Measurements from ENCODE around the gene NECAB2.

Gene NECAB2

GRCh38 chr16:83978401-83978904 is 10.4 kb downstream of the NECAB2 start:
- no peaks in the 10 kb centered on the region for H3K27me3 ChIP-seq (ENCODE audit: control insufficient read depth, low read length)
- TF ChIP-seq EZH2phosphoT487 (IDR thresholded peaks at IDR 0.05; ENCODE audit: borderline replicate concordance, low read length) (no peak), CTCF (IDR thresholded peaks at IDR 0.05; ENCODE audit: low read depth, low read length, poor library complexity, severe bottlenecking) (no peak)

GRCh38 chr16:83979441-83979840 is 11.4 kb downstream of the NECAB2 start:
- H3K79me2 ChIP-seq (ENCODE audit: control insufficient read depth, low read length) = no peaks in the 10 kb centered on the region
- H3K9me3 ChIP-seq (ENCODE audit: control insufficient read depth, insufficient read depth, low read length) = no peaks in the 10 kb centered on the region
- no peak overlapping the region for H3K4me3 ChIP-seq (ENCODE audit: low read length)
- H3F3A ChIP-seq (ENCODE audit: control insufficient read depth, insufficient read depth) = no peaks in the 10 kb centered on the region
- no peak overlapping the region for H3K27ac ChIP-seq (ENCODE audit: low read depth, low read length)
- no peak overlapping the region for H3K4me2 ChIP-seq (ENCODE audit: low read length)
- no peaks in the 10 kb centered on the region for H3K9me2 ChIP-seq (replicated peaks; ENCODE audit: control insufficient read depth, low read length)
- H4K20me1 ChIP-seq (ENCODE audit: control insufficient read depth, insufficient read depth, low read depth, low read length) = no peaks in the 10 kb centered on the region
- H3K27me3 ChIP-seq (ENCODE audit: control insufficient read depth, low read length) = no peaks in the 10 kb centered on the region
- TF ChIP-seq CTCF (IDR thresholded peaks at IDR 0.05; ENCODE audit: low read depth, low read length, poor library complexity, severe bottlenecking) (no peak), EZH2phosphoT487 (IDR thresholded peaks at IDR 0.05; ENCODE audit: borderline replicate concordance, low read length) (no peak)
- no peaks in the 10 kb centered on the region for H3K36me3 ChIP-seq (ENCODE audit: control insufficient read depth, low read length)
- no peaks in the 10 kb centered on the region for H3K4me1 ChIP-seq (ENCODE audit: control insufficient read depth, low read length)

More at GRCh38 chr16:83978401-83978904, 10.4 kb downstream of the NECAB2 start:
- no peaks in the 10 kb centered on the region for H3F3A ChIP-seq (ENCODE audit: control insufficient read depth, insufficient read depth)
- no peak overlapping the region for H3K27ac ChIP-seq (ENCODE audit: low read depth, low read length)
- no peaks in the 10 kb centered on the region for H4K20me1 ChIP-seq (ENCODE audit: control insufficient read depth, insufficient read depth, low read depth, low read length)
- no peaks in the 10 kb centered on the region for H3K36me3 ChIP-seq (ENCODE audit: control insufficient read depth, low read length)
- H3K4me1 ChIP-seq (ENCODE audit: control insufficient read depth, low read length) = no peaks in the 10 kb centered on the region
- H3K4me3 ChIP-seq (ENCODE audit: low read length) = no peak overlapping the region
- H3K9me2 ChIP-seq (replicated peaks; ENCODE audit: control insufficient read depth, low read length) = no peaks in the 10 kb centered on the region
- H3K4me2 ChIP-seq (ENCODE audit: low read length) = no peak overlapping the region
- no peaks in the 10 kb centered on the region for H3K79me2 ChIP-seq (ENCODE audit: control insufficient read depth, low read length)
- H3K9me3 ChIP-seq (ENCODE audit: control insufficient read depth, insufficient read depth, low read length) = no peaks in the 10 kb centered on the region

- H3K4me2 ChIP-seq (ENCODE audit: low read length) = no peak overlapping the region
- H3K79me2 ChIP-seq (ENCODE audit: control insufficient read depth, low read length) = no peaks in the 10 kb centered on the region
- H3K9me2 ChIP-seq (replicated peaks; ENCODE audit: control insufficient read depth, low read length) = no peaks in the 10 kb centered on the region
- H3K27me3 ChIP-seq (ENCODE audit: control insufficient read depth, low read length) = no peaks in the 10 kb centered on the region
- H4K20me1 ChIP-seq (ENCODE audit: control insufficient read depth, insufficient read depth, low read depth, low read length) = no peaks in the 10 kb centered on the region
- no peak for TF ChIP-seq CTCF (IDR thresholded peaks at IDR 0.05; ENCODE audit: low read depth, low read length, poor library complexity, severe bottlenecking)
- TF ChIP-seq EZH2phosphoT487 (IDR thresholded peaks at IDR 0.05; ENCODE audit: borderline replicate concordance, low read length) = no peak
- no peak overlapping the region for H3K4me3 ChIP-seq (ENCODE audit: low read length)
- H3K36me3 ChIP-seq (ENCODE audit: control insufficient read depth, low read length) = no peaks in the 10 kb centered on the region
- H3K9me3 ChIP-seq (ENCODE audit: control insufficient read depth, insufficient read depth, low read length) = no peaks in the 10 kb centered on the region
- no peaks in the 10 kb centered on the region for H3F3A ChIP-seq (ENCODE audit: control insufficient read depth, insufficient read depth)
- no peaks in the 10 kb centered on the region for H3K4me1 ChIP-seq (ENCODE audit: control insufficient read depth, low read length)
- H3K27ac ChIP-seq (ENCODE audit: low read depth, low read length) = no peak overlapping the region
These were observed 12.8 kb downstream of the NECAB2 start for GRCh38 chr16:83980794-83981193.

Data from DOHH2 (cell line).